ENCODE measurements around the gene GINS2. TPM values are rescaled to one million over a fixed set of nuclear protein-coding genes. Genes with fewer than 3 reads are reported as not detected.

The GINS2 gene
- total RNA-seq, 1 donor from 2014 or later: 9.1 TPM

GRCh38 chr16:85704900-85705846 is 16.4 kb upstream of the GINS2 start:
- TF ChIP-seq CTCF (IDR thresholded peaks at IDR 0.05; ENCODE audit: unreplicated experiment): no peak
- Mint-ChIP-seq H3K27me3 (ENCODE audit: unreplicated experiment) (peaks cover 7% of the 10 kb centered on the region), H3K4me1 (ENCODE audit: unreplicated experiment) (no peaks in the 10 kb centered on the region), H3K36me3 (ENCODE audit: low read depth, unreplicated experiment) (no peaks in the 10 kb centered on the region), H3K9me3 (ENCODE audit: unreplicated experiment) (no peaks in the 10 kb centered on the region), H3K4me3 (ENCODE audit: unreplicated experiment) (no peak overlapping the region), H3K27ac (ENCODE audit: unreplicated experiment) (no peak overlapping the region)
- DNase-seq (ENCODE audit: low spot score): no peak

- H3K4me3 Mint-ChIP-seq (ENCODE audit: unreplicated experiment): no peak overlapping the region
- H3K9me3 Mint-ChIP-seq (ENCODE audit: unreplicated experiment): no peaks in the 10 kb centered on the region
- no peak for DNase-seq (ENCODE audit: low spot score)
- no peak for TF ChIP-seq CTCF (IDR thresholded peaks at IDR 0.05; ENCODE audit: unreplicated experiment)
- H3K4me1 Mint-ChIP-seq (ENCODE audit: unreplicated experiment): no peaks in the 10 kb centered on the region
- peaks cover 7% of the 10 kb centered on the region for H3K27me3 Mint-ChIP-seq (ENCODE audit: unreplicated experiment)
- no peaks in the 10 kb centered on the region for H3K36me3 Mint-ChIP-seq (ENCODE audit: low read depth, unreplicated experiment)
- no peak overlapping the region for H3K27ac Mint-ChIP-seq (ENCODE audit: unreplicated experiment)
Observed at GRCh38 chr16:85704011-85704410, 15.3 kb upstream of the GINS2 start.

- Mint-ChIP-seq H3K27me3 (ENCODE audit: unreplicated experiment) (peaks cover 5% of the 10 kb centered on the region), H3K4me1 (ENCODE audit: unreplicated experiment) (no peaks in the 10 kb centered on the region), H3K36me3 (ENCODE audit: low read depth, unreplicated experiment) (no peaks in the 10 kb centered on the region), H3K9me3 (ENCODE audit: unreplicated experiment) (no peaks in the 10 kb centered on the region), H3K27ac (ENCODE audit: unreplicated experiment) (no peak overlapping the region), H3K4me3 (ENCODE audit: unreplicated experiment) (no peak overlapping the region)
- no peak for TF ChIP-seq CTCF (IDR thresholded peaks at IDR 0.05; ENCODE audit: unreplicated experiment)
- DNase-seq (ENCODE audit: low spot score): no peak
Observed at GRCh38 chr16:85699628-85700027, 10.9 kb upstream of the GINS2 start.

- no peak overlapping the region for H3K4me3 Mint-ChIP-seq (ENCODE audit: unreplicated experiment)
- DNase-seq (ENCODE audit: low spot score): no peak
- H3K4me1 Mint-ChIP-seq (ENCODE audit: unreplicated experiment): no peaks in the 10 kb centered on the region
- no peaks in the 10 kb centered on the region for H3K36me3 Mint-ChIP-seq (ENCODE audit: low read depth, unreplicated experiment)
- H3K27me3 Mint-ChIP-seq (ENCODE audit: unreplicated experiment): peaks cover 5% of the 10 kb centered on the region
- H3K9me3 Mint-ChIP-seq (ENCODE audit: unreplicated experiment): no peaks in the 10 kb centered on the region
- TF ChIP-seq CTCF (IDR thresholded peaks at IDR 0.05; ENCODE audit: unreplicated experiment): no peak
- H3K27ac Mint-ChIP-seq (ENCODE audit: unreplicated experiment): no peak overlapping the region
Observed at GRCh38 chr16:85698935-85699558, 10.3 kb upstream of the GINS2 start.

GRCh38 chr16:85698459-85698891 is 9.7 kb upstream of the GINS2 start:
- no peaks in the 10 kb centered on the region for H3K4me1 Mint-ChIP-seq (ENCODE audit: unreplicated experiment)
- no peak for TF ChIP-seq CTCF (IDR thresholded peaks at IDR 0.05; ENCODE audit: unreplicated experiment)
- no peak for DNase-seq (ENCODE audit: low spot score)
- H3K36me3 Mint-ChIP-seq (ENCODE audit: low read depth, unreplicated experiment): no peaks in the 10 kb centered on the region
- H3K9me3 Mint-ChIP-seq (ENCODE audit: unreplicated experiment): no peaks in the 10 kb centered on the region
- H3K27me3 Mint-ChIP-seq (ENCODE audit: unreplicated experiment): peaks cover 5% of the 10 kb centered on the region
- H3K4me3 Mint-ChIP-seq (ENCODE audit: unreplicated experiment): no peak overlapping the region
- H3K27ac Mint-ChIP-seq (ENCODE audit: unreplicated experiment): no peak overlapping the region

Data from endothelial cell (in vitro differentiated cells).